Pancreas (tissue), 10 donors: Measurements from ENCODE around the gene ZSWIM9. TPM values are rescaled to one million over a fixed set of nuclear protein-coding genes. Genes with fewer than 3 reads are reported as not detected.

Source experiments
- ATAC-seq, 4 donors: fragments of 200-7000 bp; cut with Tn5 transposase; one replicate each; pipeline versions ENCODE4 v1.8.0 to v1.9.1; 2020; ENCODE audit warnings: mild to moderate bottlenecking in 4 of 4, moderate library complexity in 4 of 4
- DNase-seq, 6 donors: peaks; one replicate each; pipeline ENCODE4 v3.0.0-alpha.2; 2020
- FAIRE-seq: peaks from 2 replicates; lab custom pipeline; 2012; peaks lifted over from hg19 to GRCh38; lab: Jason Lieb, UNC
- H3K27ac ChIP-seq, 4 donors: fragments of 200-600 bp; sonication (generic); 1 replicate in 3 of 4; 2 replicates in 1 of 4; pipeline versions ENCODE4 v1.5.0 to v1.8.0; 2020
- H3K27me3 ChIP-seq, 4 donors: fragments of 200-600 bp; one replicate each; pipeline ENCODE4 v1.8.0; 2021
- H3K36me3 ChIP-seq, 3 donors: fragments of 200-600 bp; sonication (generic) in 1 of 3; one replicate each; pipeline versions ENCODE4 v1.5.0 to v1.8.0; 2020 to 2021
- H3K4me1 ChIP-seq, 3 donors: fragments of 200-600 bp; one replicate each; pipeline ENCODE4 v1.8.0; 2021
- H3K4me3 ChIP-seq, 4 donors: fragments of 200-600 bp; sonication (generic) in 2 of 4; one replicate each; pipeline versions ENCODE4 v1.5.0 to v1.8.0; 2020 to 2021
- H3K9me3 ChIP-seq, 4 donors: fragments of 200-600 bp; one replicate each; pipeline ENCODE4 v1.8.0; 2021
- WGBS, 2 donors: extraction: QIAGEN DNeasy Blood & Tissue Kit; methylation state at CpG; one replicate each; pipeline ENCODE4 v1.1.7; 2013; 5-methylcytosine and 5-hydroxymethylcytosine counted together
- intact Hi-C, 3 donors: fragments of 100-400 bp; cut with DNase I; formaldehyde crosslinking; loops; one replicate each; pipeline versions ENCODE4 v1.11.1 to v1.14.2; 2022
- polyA plus RNA-seq, 2 donors: library from polyadenylated mRNA; stranded (reverse); fragments of 200-250 nt; gene quantifications; one replicate each; pipeline ENCODE4 v1.2.3, GENCODE V29; 2013
- total RNA-seq, 6 donors: library from RNA; stranded (reverse); fragmentation: NEBNext Ultra II Directional in 4 of 6; extraction: Animal tissue kit (Norgen Biotek cat#: 25700) in 4 of 6; gene quantifications; one replicate each; pipeline versions ENCODE4 v1.2.1 to v1.2.4, GENCODE V29; 2021 to 2023
- TF ChIP-seq, protein P1 (sequence below), 4 donors: fragments of 200-600 bp; sonication (generic) in 3 of 4; IDR thresholded peaks; one replicate each; pipeline versions ENCODE4 v1.5.0 to v1.8.0; 2021; ENCODE audit warnings: antibody characterized with exemption in 4 of 4
- donor health status: healthy with polysubstance abuse.
- donor health status: DM: no; HTN: no; CAD: no; lungs with moderate emphysema.
- donor health status: DM: no; HTN: no; CAD: no.
- donor health status: control.
- donor health status: control.
- donor health status: Bipolar disorder and iron deficiency.
- donor health status: DM: yes; HTN: yes; CAD: no.
- donor health status: DM: no; HTN: no; CAD: no.
- donor health status: DM: no; HTN: no; CAD: no.
- donor health status: DM: yes; HTN: yes; CAD: no.

Gene ZSWIM9
- total RNA-seq = 1 to 10 TPM; 2.8 to 5.9 (median 4.0) TPM
- 1 to 10 TPM; 3.1 to 4.3 TPM for polyA plus RNA-seq

DNA sequence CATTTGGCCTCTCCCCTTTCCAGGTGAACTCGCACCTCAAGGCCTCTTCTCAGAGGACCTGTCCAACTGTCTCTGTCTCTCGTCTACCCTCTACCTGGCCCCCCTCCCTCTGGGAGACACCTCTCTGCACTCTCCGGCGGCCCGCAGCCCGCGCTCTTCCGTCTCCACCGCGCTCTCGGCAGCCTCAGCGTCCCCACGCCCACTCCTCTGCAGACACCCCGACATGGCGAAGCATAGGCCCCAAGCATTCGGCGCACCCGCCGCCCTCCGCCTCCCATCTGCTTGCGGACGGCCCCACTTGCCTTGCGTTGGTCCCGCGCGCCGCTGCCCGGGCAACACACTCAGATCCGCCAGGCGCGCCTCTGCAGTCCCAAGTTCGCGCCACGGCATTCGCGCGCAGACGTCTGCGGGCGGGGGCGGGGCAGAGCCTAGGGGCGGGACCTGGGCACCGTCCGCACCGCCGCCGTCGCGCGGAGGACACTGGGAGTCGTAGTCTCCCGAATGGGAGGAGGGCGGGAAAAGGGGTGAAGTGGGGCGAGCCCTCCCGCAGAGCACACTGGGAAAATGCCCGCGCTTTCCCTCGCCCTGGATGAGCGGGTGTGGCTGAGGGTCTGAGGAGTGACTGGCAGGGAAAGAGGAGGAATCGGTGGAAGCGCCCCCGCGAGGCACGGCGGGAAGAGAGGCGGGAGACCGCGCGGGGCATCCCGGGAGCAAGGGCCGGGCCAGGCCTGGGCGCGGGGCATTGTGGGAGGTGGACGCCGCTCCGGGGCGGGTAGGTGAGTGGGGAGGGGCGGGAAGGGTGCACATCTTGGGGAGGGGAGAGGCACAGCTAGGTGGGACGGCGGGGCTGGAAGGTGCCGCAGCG is at the start of gene ZSWIM9, which contains the start of gene LIG1:
Gene ZSWIM9, plus strand, starts transcription at position 742 of the 865 bp plus-strand sequence. CDS start 1,123 bp downstream, outside the sequence.
Gene LIG1, minus strand, starts transcription at position 406 of the 865 bp plus-strand sequence. CDS start 4,778 bp downstream, outside the sequence.
- DNase-seq = peak; percentile 90 to 96 (median 92)
- H3K9me3 ChIP-seq = no peaks in the 10 kb centered on the region
- FAIRE-seq = no peak
- WGBS, 2 donors = 0% methylated on average over 75 to 82 of the region's 82 CpGs
- peak within 1 kb of the TSS; percentile 74 to 91 (median 84) for H3K4me3 ChIP-seq
- TF ChIP-seq, protein P1, sequence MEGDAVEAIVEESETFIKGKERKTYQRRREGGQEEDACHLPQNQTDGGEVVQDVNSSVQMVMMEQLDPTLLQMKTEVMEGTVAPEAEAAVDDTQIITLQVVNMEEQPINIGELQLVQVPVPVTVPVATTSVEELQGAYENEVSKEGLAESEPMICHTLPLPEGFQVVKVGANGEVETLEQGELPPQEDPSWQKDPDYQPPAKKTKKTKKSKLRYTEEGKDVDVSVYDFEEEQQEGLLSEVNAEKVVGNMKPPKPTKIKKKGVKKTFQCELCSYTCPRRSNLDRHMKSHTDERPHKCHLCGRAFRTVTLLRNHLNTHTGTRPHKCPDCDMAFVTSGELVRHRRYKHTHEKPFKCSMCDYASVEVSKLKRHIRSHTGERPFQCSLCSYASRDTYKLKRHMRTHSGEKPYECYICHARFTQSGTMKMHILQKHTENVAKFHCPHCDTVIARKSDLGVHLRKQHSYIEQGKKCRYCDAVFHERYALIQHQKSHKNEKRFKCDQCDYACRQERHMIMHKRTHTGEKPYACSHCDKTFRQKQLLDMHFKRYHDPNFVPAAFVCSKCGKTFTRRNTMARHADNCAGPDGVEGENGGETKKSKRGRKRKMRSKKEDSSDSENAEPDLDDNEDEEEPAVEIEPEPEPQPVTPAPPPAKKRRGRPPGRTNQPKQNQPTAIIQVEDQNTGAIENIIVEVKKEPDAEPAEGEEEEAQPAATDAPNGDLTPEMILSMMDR (IDR thresholded peaks at IDR 0.05) = no peak
- H3K36me3 ChIP-seq = peaks cover 0 to 2% (median 0%) of the 10 kb centered on the region in 3 donors
- peak; percentile 93 to 97 (median 94) for ATAC-seq
- H3K27me3 ChIP-seq = no peaks in the 10 kb centered on the region
- peak within 1 kb of the TSS; percentile 86 to 96 (median 91) for H3K27ac ChIP-seq
- intact Hi-C loops = no loop called here
- peaks cover 0 to 8% (median 0%) of the 10 kb centered on the region in 3 donors for H3K4me1 ChIP-seq

DNA sequence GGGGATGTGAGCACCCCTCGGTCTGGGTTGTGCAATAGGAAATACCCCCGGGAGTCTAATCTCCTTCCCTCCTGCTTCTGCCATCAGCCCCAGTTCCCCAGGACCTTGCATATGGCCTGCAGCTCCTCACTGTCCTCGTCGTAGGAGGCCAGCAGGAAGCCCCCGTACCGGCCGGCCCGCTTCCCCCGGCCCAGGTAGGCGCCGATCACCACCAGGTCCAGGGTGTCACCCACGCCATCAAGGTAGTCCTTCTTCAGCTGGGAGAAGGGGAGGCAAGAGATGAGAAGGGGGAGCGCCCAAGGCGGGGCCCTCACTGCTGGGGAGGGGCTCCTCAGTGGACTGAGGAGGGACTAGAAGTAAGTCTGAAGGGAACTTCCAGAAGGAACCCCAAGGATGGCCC is 49.4 kb upstream of the ZSWIM9 start:
- no peaks in the 10 kb centered on the region for H3K9me3 ChIP-seq
- no peaks in the 10 kb centered on the region for H3K27me3 ChIP-seq
- no peaks in the 10 kb centered on the region for H3K4me1 ChIP-seq
- TF ChIP-seq, protein P1 (IDR thresholded peaks at IDR 0.05) = no peak
- 93 to 96% methylated on average over 14 of the region's 14 CpGs for WGBS, 2 donors
- intact Hi-C loops = no loop called here
- FAIRE-seq (no peak), DNase-seq (no peak), ATAC-seq (no peak)
- H3K36me3 ChIP-seq = peaks cover 0 to 7% (median 0%) of the 10 kb centered on the region in 3 donors
- no peak overlapping the region for H3K27ac ChIP-seq
- H3K4me3 ChIP-seq = no peak overlapping the region

DNA sequence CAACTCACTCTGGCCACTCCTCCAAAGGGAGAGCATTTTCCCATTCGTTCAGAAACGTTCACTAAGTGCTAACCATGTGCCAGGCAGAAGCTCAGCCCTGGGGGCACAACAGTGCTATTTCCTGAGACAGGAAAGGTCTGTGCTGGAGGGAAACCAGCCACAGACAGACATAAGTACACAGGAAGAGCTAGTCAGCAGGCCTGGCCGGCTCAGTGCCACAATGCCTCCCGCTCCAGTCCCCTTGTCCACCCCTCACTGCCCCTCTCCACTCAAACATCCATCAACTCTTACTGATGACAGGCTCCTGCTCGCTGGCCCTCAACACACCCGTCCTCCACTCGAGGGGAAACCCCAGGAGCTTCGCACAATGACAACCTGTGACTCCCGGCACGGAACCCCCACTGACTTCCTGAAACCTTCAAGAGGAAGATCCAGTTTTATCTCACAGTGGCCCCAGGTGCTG is 48.5 kb upstream of the ZSWIM9 start:
- no peak for ATAC-seq
- Histone ChIP-seq H3K9me3 (no peaks in the 10 kb centered on the region), H3K4me1 (no peaks in the 10 kb centered on the region), H3K27ac (no peak overlapping the region), H3K27me3 (no peaks in the 10 kb centered on the region), H3K4me3 (no peak overlapping the region), H3K36me3 (peaks cover 0 to 11% (median 0%) of the 10 kb centered on the region in 3 donors)
- intact Hi-C loops = no loop called here
- no peak for DNase-seq
- WGBS, 2 donors = 82 to 86% methylated on average over 10 of the region's 10 CpGs
- no peak for FAIRE-seq
- TF ChIP-seq, protein P1 (IDR thresholded peaks at IDR 0.05) = no peak

DNA sequence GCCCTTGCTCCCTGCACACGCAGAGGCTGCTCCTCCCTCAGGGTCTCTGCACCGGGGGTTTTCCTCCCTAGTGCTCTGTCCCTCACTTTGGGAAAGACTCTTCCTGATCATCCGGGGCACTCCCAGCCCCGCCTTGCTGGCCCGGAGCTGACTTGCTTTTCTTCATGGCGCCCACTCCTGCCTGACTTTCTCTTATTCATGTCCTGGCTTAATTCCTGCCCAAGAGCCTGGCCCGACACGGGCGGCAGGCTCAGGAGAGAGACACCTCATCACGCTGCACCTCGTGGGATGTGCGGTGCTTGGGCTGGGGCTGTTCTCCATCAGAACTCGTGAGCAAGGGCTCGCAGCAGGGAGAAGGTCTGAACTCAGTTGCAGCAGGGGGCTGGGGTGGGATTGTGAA is 48.1 kb upstream of the ZSWIM9 start:
- FAIRE-seq (no peak), DNase-seq (no peak), ATAC-seq (no peak)
- WGBS, 2 donors = 90 to 91% methylated on average over 14 of the region's 14 CpGs
- Histone ChIP-seq H3K27me3 (no peaks in the 10 kb centered on the region), H3K9me3 (no peaks in the 10 kb centered on the region), H3K27ac (no peak overlapping the region), H3K4me1 (no peaks in the 10 kb centered on the region), H3K4me3 (no peak overlapping the region), H3K36me3 (peaks cover 0 to 16% (median 0%) of the 10 kb centered on the region in 3 donors)
- intact Hi-C loops = no loop called here
- TF ChIP-seq, protein P1 (IDR thresholded peaks at IDR 0.05) = no peak
